ENCODE results near the gene DLG2.

GRCh38 chr11:84163116-84163515, 1464.0 kb downstream of the DLG2 start:
- TF ChIP-seq CTCF (conservative IDR thresholded peaks at IDR 0.05; ENCODE audit: low read depth, low read length), result no peak
- TF ChIP-seq RFX5 (IDR thresholded peaks at IDR 0.05; ENCODE audit: low read depth, low read length), result no peak
- no peak for TF ChIP-seq RCOR1 (IDR thresholded peaks at IDR 0.05; ENCODE audit: insufficient replicate concordance, low read length)

Measured in IMR-90 (cell line).